HG02938 (cell line): ENCODE measurements around the gene PDK2.

Experiments used
- ATAC-seq: cut with Tn5 transposase; IDR thresholded peaks from one replicate; pipeline ENCODE4 v1.9.1; 2021; ENCODE audit warnings: mild to moderate bottlenecking, moderate library complexity; ENCODE audit not compliant: unreplicated experiment

Gene PDK2

GRCh38 chr17:50094753-50095619 lies at the start of gene PDK2:
Gene PDK2 (plus strand): TSS chr17:50095351. CDS start chr17:50095436, 85 bp downstream.
- ATAC-seq, result peak; percentile 89

- no peak for ATAC-seq
Observed at GRCh38 chr17:50046179-50046578, 49.0 kb upstream of the PDK2 start.

GRCh38 chr17:50046667-50047066 lies 48.5 kb upstream of the PDK2 start:
- ATAC-seq, result no peak

- no peak for ATAC-seq
Observed at GRCh38 chr17:50047083-50047482, 48.1 kb upstream of the PDK2 start.

- ATAC-seq, result no peak
Observed at GRCh38 chr17:50047488-50048126, 47.5 kb upstream of the PDK2 start.

GRCh38 chr17:50048146-50048720 lies 46.9 kb upstream of the PDK2 start:
- ATAC-seq, result no peak

- no peak for ATAC-seq
Observed at GRCh38 chr17:50048988-50049387, 46.2 kb upstream of the PDK2 start.

- ATAC-seq, result no peak
Observed at GRCh38 chr17:50049636-50050035, 45.5 kb upstream of the PDK2 start.

GRCh38 chr17:50050431-50051032 lies 44.6 kb upstream of the PDK2 start:
- ATAC-seq, result no peak

- ATAC-seq, result no peak
Observed at GRCh38 chr17:50051082-50051576, 44.0 kb upstream of the PDK2 start.

- ATAC-seq, result no peak
Observed at GRCh38 chr17:50051606-50052005, 43.5 kb upstream of the PDK2 start.

GRCh38 chr17:50052241-50052796 lies 42.8 kb upstream of the PDK2 start:
- ATAC-seq, result no peak

- no peak for ATAC-seq
Observed at GRCh38 chr17:50052822-50053653, 42.1 kb upstream of the PDK2 start.

- no peak for ATAC-seq
Observed at GRCh38 chr17:50053654-50053960, 41.5 kb upstream of the PDK2 start.

- no peak for ATAC-seq
Observed at GRCh38 chr17:50055055-50055425, 40.1 kb upstream of the PDK2 start.

- ATAC-seq, result no peak
Observed at GRCh38 chr17:50055426-50056216, 39.5 kb upstream of the PDK2 start, which contains the start of gene ITGA3. Gene ITGA3 (plus strand): TSS chr17:50056110. CDS start chr17:50056440, 330 bp downstream.

- no peak for ATAC-seq
Observed at GRCh38 chr17:50056217-50056960, 38.8 kb upstream of the PDK2 start.

- ATAC-seq, result no peak
Observed at GRCh38 chr17:50056961-50057330, 38.2 kb upstream of the PDK2 start.

GRCh38 chr17:50057521-50057991 lies 37.6 kb upstream of the PDK2 start:
- ATAC-seq, result no peak
